ENCODE measurements around the gene P2RY6.
"Not testable (repeated sequence)": the region's sequence is repeated elsewhere in the genome, so short reads cannot be mapped to it uniquely, and the experiment has no call there.

P2RY6 gene

GRCh38 chr11:73262851-73263495 is 9.2 kb upstream of the P2RY6 start:
- no peak for DNase-seq

GRCh38 chr11:73263640-73264039 is 8.5 kb upstream of the P2RY6 start:
- no peak for DNase-seq

- no peak for DNase-seq
Observed at GRCh38 chr11:73265278-73265810, 6.8 kb upstream of the P2RY6 start.

GRCh38 chr11:73265853-73266645 is 6.1 kb upstream of the P2RY6 start:
- no peak for DNase-seq

- DNase-seq, result no peak
Observed at GRCh38 chr11:73266646-73267020, 5.5 kb upstream of the P2RY6 start.

GRCh38 chr11:73267122-73267846 is 4.9 kb upstream of the P2RY6 start:
- DNase-seq, result no peak

- no peak for DNase-seq
Observed at GRCh38 chr11:73267906-73268540, 4.1 kb upstream of the P2RY6 start.

GRCh38 chr11:73268671-73269271 is 3.4 kb upstream of the P2RY6 start:
- DNase-seq, result no peak

GRCh38 chr11:73269459-73270015 is 2.6 kb upstream of the P2RY6 start:
- DNase-seq, result no peak

- peak; percentile 84 for DNase-seq
Observed at GRCh38 chr11:73270016-73270854, 1.9 kb upstream of the P2RY6 start.

- DNase-seq, result no peak
Observed at GRCh38 chr11:73270855-73271477, 1.2 kb upstream of the P2RY6 start.

GRCh38 chr11:73271478-73271865 is 666 bp upstream of the P2RY6 start:
- peak; percentile 72 for DNase-seq

- DNase-seq, result no peak
Observed at GRCh38 chr11:73272680-73273038, 521 bp downstream of the P2RY6 start.

GRCh38 chr11:73273222-73273895 is 1.2 kb downstream of the P2RY6 start:
- no peak for DNase-seq

- DNase-seq, result not testable (repeated sequence)
Observed at GRCh38 chr11:73274191-73274590, 2.1 kb downstream of the P2RY6 start.

- DNase-seq, result peak; percentile 63
Observed at GRCh38 chr11:73274722-73275380, 2.7 kb downstream of the P2RY6 start.

- no peak for DNase-seq
Observed at GRCh38 chr11:73275381-73275750, 3.2 kb downstream of the P2RY6 start.

GRCh38 chr11:73277467-73277866 is 5.3 kb downstream of the P2RY6 start:
- no peak for DNase-seq

GRCh38 chr11:73280626-73281025 is 8.5 kb downstream of the P2RY6 start:
- peak; percentile 45 for DNase-seq

GRCh38 chr11:73281201-73281741 is 9.1 kb downstream of the P2RY6 start:
- peak; percentile 10 for DNase-seq
